SU-DHL-6 (cell line): Measurements from ENCODE around the gene CSPG5.

Experiments used
- H2AFZ ChIP-seq: fragments of 200-600 bp; sonication (generic); 2 replicates; pipeline ENCODE4 v1.6.1; 2014; ENCODE audit warnings: low read depth, mild to moderate bottlenecking, moderate library complexity, mixed read lengths, antibody characterized with exemption, low read length; ENCODE audit not compliant: severe bottlenecking
- H3F3A ChIP-seq: fragments of 200-600 bp; shearing (Covaris generic); 2 replicates; pipeline ENCODE4 v1.6.0; 2016; ENCODE audit warnings: antibody characterized with exemption, mild to moderate bottlenecking; ENCODE audit not compliant: insufficient read depth
- H3K27ac ChIP-seq: fragments of 200-600 bp; sonication (generic); 2 replicates; pipeline ENCODE4 v1.5.1; 2016; ENCODE audit warnings: low read depth, mild to moderate bottlenecking, low read length, moderate library complexity, mixed read lengths
- H3K27me3 ChIP-seq: fragments of 200-600 bp; sonication (generic), shearing (Covaris generic); 2 replicates; pipeline ENCODE4 v1.6.0; 2014; ENCODE audit warnings: mild to moderate bottlenecking, low read length
- H3K36me3 ChIP-seq: fragments of 200-600 bp; sonication (generic); 2 replicates; pipeline ENCODE4 v1.6.1; 2014; ENCODE audit warnings: mild to moderate bottlenecking, low read length, mixed read lengths
- H3K4me2 ChIP-seq: fragments of 300-600, 200-600 bp; shearing (Covaris generic), sonication (generic); 2 replicates; pipeline ENCODE4 v1.6.0; 2014; ENCODE audit warnings: low read length, low read depth, mild to moderate bottlenecking; ENCODE audit not compliant: poor library complexity, severe bottlenecking
- H3K4me3 ChIP-seq: fragments of 200-600 bp; sonication (generic); 2 replicates; pipeline ENCODE4 v1.5.1; 2014; ENCODE audit warnings: antibody characterized with exemption, low read length, mild to moderate bottlenecking, mixed read lengths; ENCODE audit not compliant: insufficient read depth, poor library complexity, severe bottlenecking
- H3K79me2 ChIP-seq: fragments of 200-600 bp; sonication (generic); 2 replicates; pipeline ENCODE4 v1.6.1; 2014; ENCODE audit warnings: mild to moderate bottlenecking, low read length, moderate library complexity; ENCODE audit not compliant: insufficient read depth
- H3K9ac ChIP-seq: fragments of 200-600 bp; sonication (generic); 2 replicates; pipeline ENCODE4 v1.7.0; 2014; ENCODE audit warnings: mild to moderate bottlenecking, low read length
- H3K9me2 ChIP-seq: fragments of 200-600 bp; sonication (generic); replicated peaks from 2 replicates; pipeline ENCODE4 v1.6.1; 2014; ENCODE audit warnings: low read length; ENCODE audit not compliant: insufficient read depth
- H3K9me3 ChIP-seq: fragments of 200-600 bp; sonication (generic); 2 replicates; pipeline ENCODE4 v1.6.1; 2014; ENCODE audit warnings: low read length, mixed read lengths; ENCODE audit not compliant: insufficient read depth
- H4K20me1 ChIP-seq: fragments of 200-600 bp; sonication (generic); 2 replicates; pipeline ENCODE4 v1.6.1; 2014; ENCODE audit warnings: low read depth, mild to moderate bottlenecking, antibody characterized with exemption, low read length, moderate library complexity, mixed read lengths
- CTCF ChIP-seq: fragments of 200-600 bp; sonication (generic); IDR thresholded peaks from one replicate; pipeline ENCODE4 v1.5.1; 2017; ENCODE audit warnings: antibody characterized with exemption, mild to moderate bottlenecking, low read length, moderate library complexity; ENCODE audit not compliant: insufficient read depth, poor library complexity, severe bottlenecking
- EZH2phosphoT487 ChIP-seq: fragments of 200-600 bp; sonication (generic), shearing (Covaris generic); conservative IDR thresholded peaks from 2 replicates; pipeline ENCODE4 v1.6.1; 2018; ENCODE audit warnings: mild to moderate bottlenecking, antibody characterized with exemption, low read length, moderate library complexity, mixed read lengths

Gene CSPG5

GRCh38 chr3:47588053-47588452 is 9.4 kb upstream of the CSPG5 start:
- Histone ChIP-seq H3K9me3 (no peaks in the 10 kb centered on the region), H4K20me1 (0 out of 2 replicates have a peak, but pooled peaks cover 4% of the 10 kb centered on the region), H3K4me2 (no peak overlapping the region), H3K79me2 (no peaks in the 10 kb centered on the region), H2AFZ (no peak overlapping the region), H3K27me3 (no peaks in the 10 kb centered on the region), H3K9ac (no peak overlapping the region), H3K4me3 (no peak overlapping the region), H3F3A (peaks cover 8% of the 10 kb centered on the region; the same call in 1 of the 2 replicates), H3K36me3 (peaks cover 21% of the 10 kb centered on the region; the same call in 1 of the 2 replicates), H3K27ac (no peak overlapping the region), H3K9me2 (no peaks in the 10 kb centered on the region)
- TF ChIP-seq EZH2phosphoT487 (no peak), CTCF (no peak)

- Histone ChIP-seq H3K27ac (no peak overlapping the region), H3K79me2 (no peaks in the 10 kb centered on the region), H3K9me3 (no peaks in the 10 kb centered on the region), H3K9ac (no peak overlapping the region), H3K27me3 (no peaks in the 10 kb centered on the region), H3K4me2 (no peak overlapping the region), H3K36me3 (peaks cover 16% of the 10 kb centered on the region; the same call in 1 of the 2 replicates), H3K4me3 (no peak overlapping the region), H3F3A (peaks cover 8% of the 10 kb centered on the region; the same call in 1 of the 2 replicates), H4K20me1 (no peaks in the 10 kb centered on the region), H3K9me2 (no peaks in the 10 kb centered on the region), H2AFZ (no peak overlapping the region)
- TF ChIP-seq CTCF = no peak
- no peak for TF ChIP-seq EZH2phosphoT487
Observed at GRCh38 chr3:47586746-47587145, 8.1 kb upstream of the CSPG5 start.

GRCh38 chr3:47583320-47584075 is 4.8 kb upstream of the CSPG5 start:
- H4K20me1 ChIP-seq = no peaks in the 10 kb centered on the region
- no peak overlapping the region for H2AFZ ChIP-seq
- H3K9me3 ChIP-seq = no peaks in the 10 kb centered on the region
- H3K4me2 ChIP-seq = no peak overlapping the region
- peaks cover 8% of the 10 kb centered on the region; the same call in 1 of the 2 replicates for H3F3A ChIP-seq
- no peaks in the 10 kb centered on the region for H3K9me2 ChIP-seq
- H3K36me3 ChIP-seq = peaks cover 12% of the 10 kb centered on the region; the same call in 1 of the 2 replicates
- no peaks in the 10 kb centered on the region for H3K79me2 ChIP-seq
- no peaks in the 10 kb centered on the region for H3K27me3 ChIP-seq
- H3K9ac ChIP-seq = no peak overlapping the region
- H3K4me3 ChIP-seq = no peak overlapping the region
- TF ChIP-seq CTCF (no peak), EZH2phosphoT487 (no peak)
- no peak overlapping the region for H3K27ac ChIP-seq
